Activated CD4-positive, alpha-beta T cell treated with anti-CD3 and anti-CD28 coated beads, Interleukin-10, Interleukin-2, amounts not matched to agents 100 ng/mL and 50 ng/mL, durations not matched to agents 16 hours and 8 hours (primary cell): ENCODE measurements around the gene RALGPS2.
"Not testable (repeated sequence)": the region's sequence is repeated elsewhere in the genome, so short reads cannot be mapped to it uniquely, and the experiment has no call there.

Experiments
- DNase-seq: peaks from one replicate; pipeline ENCODE4 v3.0.0-alpha.2; 2020

Gene RALGPS2

GRCh38 chr1:178946855-178947676 lies 222.0 kb downstream of the RALGPS2 start:
- no peak for DNase-seq

DNA sequence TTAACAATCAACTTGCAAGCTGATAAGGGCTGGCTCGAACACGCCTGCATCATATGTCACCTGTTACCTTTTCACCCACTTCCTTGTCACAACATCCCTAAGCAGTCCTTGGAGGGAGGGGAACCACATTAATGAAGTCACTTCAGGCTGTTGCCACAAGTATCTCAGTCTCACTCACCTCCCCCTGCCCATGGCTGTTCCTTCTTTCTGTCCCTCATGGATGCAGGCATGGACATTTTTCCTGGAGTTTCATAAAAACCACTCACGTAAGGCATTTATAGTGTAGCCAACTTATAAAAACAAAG lies 222.6 kb downstream of the RALGPS2 start:
- no peak for DNase-seq

- DNase-seq = no peak
These were observed 223.6 kb downstream of the RALGPS2 start for GRCh38 chr1:178948676-178949075.

DNA sequence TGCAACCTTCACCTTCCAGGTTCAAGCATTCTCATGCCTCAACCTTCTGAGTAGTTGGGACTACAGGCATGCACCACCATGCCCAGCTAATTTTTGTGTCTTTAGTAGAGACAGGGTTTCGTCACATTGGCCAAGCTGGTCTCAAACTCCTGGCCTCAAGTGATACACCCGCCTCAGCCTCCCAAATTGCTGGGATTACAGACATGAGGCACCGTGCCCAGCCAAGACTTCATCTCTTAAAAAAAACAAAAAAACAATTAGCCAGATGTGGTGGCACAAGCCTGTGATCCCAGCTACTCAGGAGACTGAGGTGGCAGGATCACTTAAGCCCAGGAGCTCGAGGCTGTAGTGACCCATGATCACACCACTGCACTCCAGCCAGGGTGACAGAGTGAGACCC lies 224.8 kb downstream of the RALGPS2 start:
- DNase-seq = not testable (repeated sequence)

DNA sequence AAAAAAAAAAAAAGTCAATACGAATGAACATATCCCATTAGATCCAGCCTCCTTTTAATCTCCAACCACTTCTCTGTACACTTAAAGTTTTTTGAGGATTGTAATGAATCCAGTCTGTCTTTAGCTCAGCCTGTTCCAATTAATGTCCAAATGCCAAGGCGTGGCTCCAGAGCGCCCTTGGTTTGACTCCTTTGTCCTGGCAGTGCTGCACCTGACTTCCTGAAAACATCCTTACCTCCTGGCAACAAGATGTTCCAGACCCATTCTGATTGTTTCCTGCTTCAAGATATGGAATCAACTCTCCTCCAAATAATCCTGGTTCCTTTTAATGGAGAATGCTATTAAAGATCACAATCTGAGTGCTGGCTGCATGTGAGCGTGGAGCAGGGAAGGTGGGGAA lies 226.6 kb downstream of the RALGPS2 start:
- DNase-seq = no peak

DNA sequence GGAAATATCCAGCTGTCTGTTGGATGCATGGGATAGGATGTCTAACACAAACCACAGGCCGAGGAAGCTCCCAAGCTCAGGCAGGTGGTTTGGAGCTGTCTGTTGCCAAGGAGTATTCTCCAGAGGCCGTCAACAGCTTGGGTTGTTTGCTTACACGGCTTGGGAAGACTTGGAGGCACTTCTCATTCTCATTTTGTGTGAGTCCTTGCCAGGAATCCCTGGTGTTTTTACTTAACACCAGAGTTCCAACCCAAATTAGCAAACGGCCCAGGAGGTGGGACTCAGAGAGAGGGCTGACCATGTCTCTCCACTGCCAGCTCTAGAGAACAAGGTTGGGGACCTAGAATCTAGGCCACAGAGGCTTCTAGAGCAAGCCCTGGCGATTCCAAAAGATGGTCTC lies 228.0 kb downstream of the RALGPS2 start:
- DNase-seq = no peak

DNA sequence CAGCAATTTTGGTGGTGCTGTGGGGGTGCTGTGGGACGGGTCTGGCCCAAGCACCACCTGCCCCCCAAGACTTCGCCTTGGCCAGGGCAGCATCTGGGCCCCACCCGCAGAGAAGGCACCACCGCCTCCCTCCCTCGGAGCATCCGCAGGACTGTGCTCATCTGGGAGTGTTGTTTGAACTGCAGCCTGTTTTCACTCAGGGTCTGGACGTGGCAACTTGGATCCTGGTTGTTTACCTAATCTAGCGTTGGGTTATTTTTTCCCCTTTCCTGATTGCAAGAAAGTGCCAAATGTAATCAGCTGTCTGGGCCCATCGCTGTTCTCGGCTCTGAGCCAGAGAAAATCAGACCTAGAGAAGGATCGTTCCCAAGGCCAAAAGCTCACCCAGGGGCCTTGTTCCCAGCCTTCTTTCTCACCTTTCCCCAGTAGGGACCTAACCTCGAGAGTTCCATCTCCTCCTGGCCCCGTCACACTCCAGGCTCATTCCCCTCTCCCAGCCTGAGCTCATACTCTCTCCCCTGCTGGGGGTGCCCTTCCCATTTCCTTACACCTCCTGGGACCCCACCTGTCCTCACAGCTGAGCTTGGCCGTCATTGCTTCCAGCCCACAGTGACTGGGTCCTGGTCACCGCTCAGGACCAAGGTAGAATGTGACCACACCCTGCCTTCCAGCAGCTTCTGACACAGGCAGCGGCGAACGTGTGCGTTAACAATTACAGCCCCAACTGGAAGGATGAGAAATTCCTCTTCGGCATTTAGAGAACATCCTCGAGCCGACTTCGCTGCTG lies 228.7 kb downstream of the RALGPS2 start:
- DNase-seq = no peak

- DNase-seq = no peak
These were observed 229.3 kb downstream of the RALGPS2 start for GRCh38 chr1:178954325-178954690.

GRCh38 chr1:178954937-178955336 lies 229.9 kb downstream of the RALGPS2 start:
- no peak for DNase-seq

DNA sequence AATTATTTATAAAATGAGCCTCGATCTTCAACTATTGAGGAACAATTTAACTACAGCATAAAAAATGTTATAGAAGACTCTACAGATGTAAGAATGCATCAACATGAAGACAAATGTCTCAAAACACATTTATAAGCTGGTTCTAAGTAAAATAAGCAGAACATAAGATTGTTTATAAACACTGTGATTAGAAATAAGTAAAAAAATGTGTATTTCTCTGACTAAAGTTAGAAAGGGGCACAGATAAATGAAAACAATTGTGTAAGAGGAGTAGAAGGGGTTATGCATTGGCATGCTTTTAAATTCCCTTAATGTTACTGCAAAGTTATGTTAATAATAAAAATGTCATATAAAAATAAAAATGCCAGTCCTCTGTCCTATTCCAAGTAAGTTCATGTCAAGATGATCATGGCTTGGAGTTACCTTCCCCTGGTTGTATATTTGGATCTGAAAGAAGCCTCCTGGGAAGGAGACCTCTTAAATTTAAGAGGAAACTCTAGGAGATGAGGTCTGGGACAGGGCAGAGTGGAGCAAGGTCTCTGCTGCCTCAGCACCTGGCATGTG lies 230.4 kb downstream of the RALGPS2 start:
- no peak for DNase-seq

- no peak for DNase-seq
These were observed 233.4 kb downstream of the RALGPS2 start for GRCh38 chr1:178958491-178958890.

DNA sequence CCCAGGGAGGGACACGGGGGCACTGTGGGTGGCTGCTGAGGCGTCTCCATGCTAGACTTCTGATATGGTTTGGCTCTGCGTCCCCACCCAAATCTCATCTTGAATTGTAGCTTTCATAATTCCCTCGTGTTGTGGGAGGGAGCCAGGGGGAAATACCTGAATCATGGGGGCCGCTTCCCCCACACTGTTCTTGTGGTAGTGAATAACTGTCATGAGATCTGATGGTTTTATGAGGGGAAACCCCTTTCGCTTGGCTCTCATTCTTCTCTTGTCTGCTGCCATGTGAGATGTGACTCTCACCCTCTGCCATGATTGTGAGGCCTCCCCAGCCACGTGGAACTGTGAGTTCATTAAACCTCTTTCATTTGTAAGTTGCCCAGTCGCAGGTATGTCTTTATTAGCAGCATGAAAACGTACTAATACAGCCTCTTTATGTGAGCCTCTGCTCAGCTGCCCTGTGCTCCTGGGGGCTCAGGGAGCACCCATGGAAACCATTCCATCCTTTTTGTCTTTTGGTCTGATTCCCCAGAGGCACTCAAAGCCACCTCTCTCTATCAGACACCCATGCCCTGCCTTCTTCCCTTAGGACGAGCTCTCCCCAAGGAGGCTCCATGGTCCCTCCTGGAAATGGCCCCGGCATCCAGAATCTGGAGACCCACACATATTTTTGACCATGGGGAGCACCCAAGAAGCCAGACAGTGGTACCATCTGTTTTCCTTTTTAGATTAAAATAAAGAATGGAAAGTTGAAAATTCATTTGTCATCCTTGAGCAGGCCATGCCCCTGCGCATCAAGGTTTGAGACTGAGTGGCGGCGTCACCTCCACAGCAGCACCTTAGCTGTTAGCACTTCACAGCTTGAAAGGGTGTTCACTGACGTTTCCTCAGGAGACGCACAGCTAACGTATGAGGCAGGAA lies 234.8 kb downstream of the RALGPS2 start:
- DNase-seq = no peak

DNA sequence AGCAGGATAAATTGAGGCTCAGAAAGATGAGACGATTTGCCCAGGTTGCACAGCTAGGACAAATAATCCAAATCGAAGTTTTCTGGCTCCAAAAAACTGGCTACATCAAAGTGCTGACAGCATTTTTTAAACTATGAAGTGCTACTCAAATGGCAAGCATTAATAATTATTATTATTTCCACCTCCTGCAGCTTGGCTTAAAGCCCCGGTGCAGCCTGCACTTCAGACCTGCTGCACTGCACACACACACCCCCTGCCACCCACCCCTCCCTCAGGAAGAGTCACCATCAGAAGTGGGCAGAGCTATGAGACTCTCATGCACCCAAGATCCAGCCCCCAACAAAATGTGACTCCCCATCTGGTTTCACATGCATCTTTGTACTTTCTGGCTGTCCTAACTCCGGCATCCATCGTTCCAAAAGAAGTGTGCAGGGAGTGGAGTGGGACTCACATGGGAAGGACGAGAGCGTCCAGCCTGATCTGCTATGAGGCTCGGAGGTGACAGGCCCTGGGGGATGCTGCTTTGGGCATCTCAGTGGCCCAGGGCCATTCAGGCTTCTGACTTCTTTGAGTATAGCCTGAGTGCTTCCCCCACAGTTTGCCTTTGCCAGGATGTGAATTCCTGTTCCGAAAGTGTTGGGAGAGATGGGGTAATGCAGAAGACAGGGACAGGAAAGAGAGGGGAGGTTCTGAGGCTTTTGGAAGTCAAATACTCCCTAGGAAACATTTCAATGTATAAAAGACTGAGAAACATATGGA lies 235.6 kb downstream of the RALGPS2 start:
- no peak for DNase-seq

- no peak for DNase-seq
These were observed 236.3 kb downstream of the RALGPS2 start for GRCh38 chr1:178961331-178961730.

GRCh38 chr1:178961868-178962267 lies 236.8 kb downstream of the RALGPS2 start:
- DNase-seq = no peak

- no peak for DNase-seq
These were observed 238.0 kb downstream of the RALGPS2 start for GRCh38 chr1:178962853-178963711.

DNA sequence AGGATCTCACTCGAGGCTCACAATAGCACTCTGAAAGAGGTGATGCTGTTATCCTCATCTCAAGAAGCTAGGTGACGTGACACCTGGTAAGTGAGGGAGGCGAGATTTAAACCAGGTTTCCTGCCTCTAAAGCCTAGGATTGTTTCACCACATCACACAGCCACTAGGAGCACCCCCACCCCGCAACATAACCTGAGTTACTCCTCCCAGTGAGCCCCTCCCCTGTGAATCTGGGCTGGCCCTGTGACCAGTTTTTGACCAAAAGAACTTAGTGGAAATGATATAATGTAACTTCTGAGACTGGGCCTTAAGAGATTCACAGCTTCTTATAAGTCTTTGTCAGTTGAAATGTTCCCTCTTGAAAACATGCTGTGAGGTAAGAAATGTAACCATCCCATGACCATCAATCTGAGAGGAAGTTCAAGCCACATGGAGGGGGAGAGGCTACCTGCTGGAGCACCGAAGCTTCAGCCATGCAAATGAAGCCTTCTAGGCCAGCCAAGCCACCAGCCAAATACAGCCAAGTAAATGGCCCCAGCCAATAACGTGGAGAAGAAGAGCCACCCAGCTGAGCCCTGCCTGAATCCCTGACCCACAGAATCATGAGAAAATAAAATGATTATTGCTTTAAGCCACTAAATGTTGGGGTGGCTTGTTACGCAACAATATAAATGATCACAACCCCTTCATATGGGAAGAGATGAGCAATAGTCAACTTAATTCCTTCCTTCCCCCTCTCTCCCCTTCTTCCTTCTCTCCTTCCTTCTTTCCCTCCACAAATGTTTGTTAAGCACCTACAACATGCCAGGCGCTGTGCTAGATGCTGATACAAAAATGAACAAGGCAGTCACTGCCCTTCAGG lies 239.7 kb downstream of the RALGPS2 start:
- no peak for DNase-seq

DNA sequence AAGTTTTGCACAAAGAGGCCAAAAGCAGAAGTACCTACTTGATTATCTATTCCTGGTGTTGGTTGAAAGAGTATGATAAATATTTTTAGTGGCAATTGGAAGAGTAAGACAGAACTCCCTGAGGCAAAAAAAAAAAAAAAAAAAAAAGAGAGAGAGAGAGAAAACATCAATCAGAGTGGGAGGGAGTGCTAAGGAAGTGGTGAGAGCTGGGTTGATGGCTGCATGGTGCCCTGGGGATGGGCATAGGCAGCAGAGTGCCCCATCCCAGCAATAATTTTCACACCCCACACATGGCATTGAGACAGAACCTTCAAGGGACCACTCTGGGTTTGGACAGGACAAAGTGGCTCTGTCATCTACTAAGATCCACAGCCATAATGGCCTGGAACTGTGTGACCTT lies 241.3 kb downstream of the RALGPS2 start:
- DNase-seq = no peak

DNA sequence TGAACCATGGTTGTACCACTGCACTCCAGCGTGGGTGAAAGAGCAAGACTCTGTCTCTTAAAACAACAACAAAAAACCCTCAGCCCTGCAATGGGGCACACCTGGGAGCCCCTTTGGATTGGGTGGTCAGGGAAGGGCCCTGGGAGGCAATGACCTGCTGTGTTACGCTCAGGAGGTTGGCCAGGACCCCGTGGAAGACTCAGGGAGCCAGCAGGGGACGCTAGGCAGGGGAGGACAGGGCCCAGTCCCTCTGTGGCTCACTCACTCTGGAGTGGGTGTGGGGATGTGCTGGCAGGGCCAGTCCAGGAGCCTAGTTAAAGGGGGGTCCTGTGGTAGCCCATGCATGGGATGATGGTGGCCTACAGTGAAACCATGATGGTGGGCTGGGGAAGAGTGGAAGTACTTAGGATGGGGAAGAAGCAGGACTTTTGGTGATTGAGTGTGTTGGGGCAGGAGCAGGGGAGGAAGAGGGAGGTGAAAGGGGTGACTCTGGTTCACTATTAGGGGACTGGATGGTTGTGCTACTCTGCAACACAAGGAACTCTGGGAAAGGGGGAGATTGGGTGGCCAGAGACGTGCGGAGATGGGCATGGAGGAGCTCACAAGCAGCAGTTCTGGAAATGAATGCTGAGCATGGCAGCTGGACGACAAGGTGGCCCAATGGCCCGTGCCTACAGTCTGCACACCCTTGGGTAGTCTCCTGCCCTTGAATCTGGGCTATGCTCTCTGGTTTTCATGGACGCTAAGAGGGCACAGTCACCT lies 244.4 kb downstream of the RALGPS2 start:
- DNase-seq = no peak

DNA sequence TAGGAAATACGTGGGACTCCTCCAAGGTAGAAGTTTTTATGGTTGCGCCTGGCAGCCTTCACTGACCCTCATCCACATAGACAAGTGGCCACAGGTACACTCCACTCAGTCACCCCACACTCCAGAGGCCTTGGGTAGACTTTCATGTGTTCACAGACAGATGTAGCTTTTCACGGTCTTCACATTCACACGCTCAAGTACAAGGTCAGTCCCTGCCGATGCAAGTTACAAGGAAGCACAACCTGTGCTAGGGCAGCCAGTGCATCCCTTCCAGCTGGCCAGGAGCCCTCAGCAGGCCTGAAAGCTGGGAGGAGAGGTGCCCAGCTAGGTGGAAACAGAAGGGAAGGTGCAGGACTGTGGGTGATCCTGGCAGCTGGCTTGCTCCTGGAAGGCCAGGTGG lies 245.1 kb downstream of the RALGPS2 start:
- DNase-seq = no peak
